IMR-90 (cell line): ENCODE data around the gene DHRS3. TPM values are rescaled to one million over a fixed set of nuclear protein-coding genes. Genes with fewer than 3 reads are reported as not detected.

Experiments
- ATAC-seq: fragments of 200-7000 bp; cut with Tn5 transposase; 2 replicates; pipeline ENCODE4 v1.9.1; 2020; ENCODE audit warnings: low read depth, mild to moderate bottlenecking, moderate library complexity
- BruUV-seq: library from RNA; stranded (reverse); fragments of 400-500 nt; replicated peaks from 2 replicates; lab custom pipeline; 2021; lab: Mats Ljungman, UMichigan
- CTCF ChIA-PET: fragments of 300-600 bp; formaldehyde crosslinking; extraction: SDS; loops from one replicate; lab custom pipeline; 2021; ENCODE audit warnings: antibody characterized with exemption; lab: Yijun Ruan, JAX
- POLR2A ChIA-PET: fragments of 300-600 bp; sonication (Branson Sonifier 250); formaldehyde crosslinking; loops from one replicate; lab custom pipeline; 2022; ENCODE audit warnings: antibody characterized with exemption; ENCODE audit not compliant: unreplicated experiment; lab: Charles Lee
- DNase-seq: peaks from one replicate; pipeline ENCODE4 v3.0.0; 2013
- H2AFZ ChIP-seq: replicated peaks from 2 replicates; pipeline ENCODE3; 2013; ENCODE audit warnings: low read length, mild to moderate bottlenecking; ENCODE audit not compliant: poor library complexity
- H2AK5ac ChIP-seq: 2 replicates; pipeline ENCODE4 v1.6.1; 2013; ENCODE audit warnings: low read depth, low read length, inconsistent platforms
- H2AK9ac ChIP-seq: replicated peaks from 2 replicates; pipeline ENCODE3; 2013; ENCODE audit warnings: mild to moderate bottlenecking, low read depth, low read length, moderate library complexity; ENCODE audit not compliant: poor library complexity
- H2BK120ac ChIP-seq: 2 replicates; pipeline ENCODE4 v1.6.1; 2013; ENCODE audit warnings: low read depth, low read length, inconsistent platforms
- H2BK15ac ChIP-seq: 3 replicates; pipeline ENCODE4 v1.6.1; 2013; ENCODE audit warnings: low read depth, low read length, inconsistent platforms
- H2BK20ac ChIP-seq: 2 replicates; pipeline ENCODE4 v1.6.1; 2013; ENCODE audit warnings: low read depth, mild to moderate bottlenecking, inconsistent platforms, low read length, moderate library complexity
- H2BK5ac ChIP-seq: 2 replicates; pipeline ENCODE4 v1.6.1; 2013; ENCODE audit warnings: mild to moderate bottlenecking, low read depth, low read length, inconsistent platforms; ENCODE audit not compliant: poor library complexity, severe bottlenecking
- H3K14ac ChIP-seq: replicated peaks from 2 replicates; pipeline ENCODE4 v1.6.1; 2013; ENCODE audit warnings: low read depth, low read length, inconsistent platforms
- H3K18ac ChIP-seq: 2 replicates; pipeline ENCODE4 v1.6.1; 2013; ENCODE audit warnings: low read depth, low read length, control low read depth
- H3K23ac ChIP-seq: 2 replicates; pipeline ENCODE4 v1.6.1; 2013; ENCODE audit warnings: low read depth, low read length, inconsistent platforms
- H3K27ac ChIP-seq: 2 replicates; pipeline ENCODE4 v1.5.1; 2013; ENCODE audit warnings: mild to moderate bottlenecking, control low read depth, low read length; ENCODE audit not compliant: insufficient read depth
- H3K27me3 ChIP-seq: 2 replicates; pipeline ENCODE4 v1.6.1; 2013; ENCODE audit warnings: low read length; ENCODE audit not compliant: control insufficient read depth, insufficient read depth
- H3K36me3 ChIP-seq: 2 replicates; pipeline ENCODE4 v1.6.1; 2013; ENCODE audit warnings: low read length, mixed read lengths; ENCODE audit not compliant: control insufficient read depth, insufficient read depth
- H3K4ac ChIP-seq: 2 replicates; pipeline ENCODE4 v1.6.1; 2013; ENCODE audit warnings: low read depth, low read length, inconsistent platforms
- H3K4me1 ChIP-seq: 2 replicates; pipeline ENCODE4 v1.6.1; 2013; ENCODE audit warnings: low read length, mixed read lengths; ENCODE audit not compliant: control insufficient read depth, insufficient read depth
- H3K4me2 ChIP-seq: 2 replicates; pipeline ENCODE4 v1.6.1; 2013; ENCODE audit warnings: low read depth, mild to moderate bottlenecking, control low read depth, low read length, moderate library complexity
- H3K4me3 ChIP-seq: 2 replicates; pipeline ENCODE4 v1.5.1; 2013; ENCODE audit warnings: low read depth, mild to moderate bottlenecking, control low read depth, low read length, moderate library complexity; ENCODE audit not compliant: insufficient read depth
- H3K56ac ChIP-seq: 2 replicates; pipeline ENCODE4 v1.6.1; 2013; ENCODE audit warnings: low read length, inconsistent platforms; ENCODE audit not compliant: insufficient read depth; ENCODE audit errors: extremely low read depth
- H3K79me1 ChIP-seq, 2 experiments: 2 replicates each; pipeline ENCODE4 v1.6.1; 2013; ENCODE audit warnings: low read length in 2 of 2, inconsistent platforms in 1 of 2, low read depth in 1 of 2
- H3K9ac ChIP-seq: 2 replicates; pipeline ENCODE4 v1.6.1; 2013; ENCODE audit warnings: low read depth, low read length, control low read depth
- H3K9me1 ChIP-seq: 2 replicates; pipeline ENCODE4 v1.6.1; 2013; ENCODE audit warnings: low read length, inconsistent platforms; ENCODE audit not compliant: insufficient read depth
- H3K9me3 ChIP-seq: 2 replicates; pipeline ENCODE4 v1.6.1; 2013; ENCODE audit warnings: low read length; ENCODE audit not compliant: control insufficient read depth, insufficient read depth
- H4K20me1 ChIP-seq: 2 replicates; pipeline ENCODE4 v1.6.1; 2013; ENCODE audit warnings: low read length, inconsistent platforms; ENCODE audit not compliant: insufficient read depth
- H4K5ac ChIP-seq: 2 replicates; pipeline ENCODE4 v1.6.1; 2013; ENCODE audit warnings: mild to moderate bottlenecking, low read depth, low read length, control low read depth
- H4K8ac ChIP-seq, 2 experiments: 2 replicates each; pipeline ENCODE4 v1.6.1; 2013; ENCODE audit warnings: low read depth in 2 of 2, low read length in 2 of 2, control low read depth in 1 of 2, inconsistent platforms in 1 of 2
- H4K91ac ChIP-seq: 2 replicates; pipeline ENCODE4 v1.6.1; 2013; ENCODE audit warnings: low read depth, low read length, inconsistent platforms; ENCODE audit not compliant: insufficient read depth
- BHLHE40 ChIP-seq: fragments of 150-350 bp; IDR thresholded peaks from 2 replicates; pipeline ENCODE4 v1.6.1; 2016; ENCODE audit warnings: mild to moderate bottlenecking, low read depth, low read length
- CTCF ChIP-seq: conservative IDR thresholded peaks from 2 replicates; pipeline ENCODE4 v1.5.1; 2012; ENCODE audit warnings: mild to moderate bottlenecking, low read depth, low read length, improper control_type of control experiment
- MAFK ChIP-seq: IDR thresholded peaks from 2 replicates; pipeline ENCODE4 v1.6.1; 2012; ENCODE audit warnings: low read depth, low read length, improper control_type of control experiment
- MAZ ChIP-seq: IDR thresholded peaks from 2 replicates; pipeline ENCODE4 v1.6.1; 2012; ENCODE audit warnings: low read depth, mild to moderate bottlenecking, low read length, improper control_type of control experiment, moderate library complexity, borderline replicate concordance
- MXI1 ChIP-seq: IDR thresholded peaks from 2 replicates; pipeline ENCODE4 v1.6.1; 2012; ENCODE audit warnings: low read depth, mild to moderate bottlenecking, low read length, moderate library complexity, borderline replicate concordance
- NFE2L2 ChIP-seq: fragments of 150-350 bp; IDR thresholded peaks from 2 replicates; pipeline ENCODE4 v1.6.1; 2016; ENCODE audit warnings: low read depth, mild to moderate bottlenecking, low read length
- SMC3 ChIP-seq: fragments of 150-350 bp; IDR thresholded peaks from 2 replicates; pipeline ENCODE4 v1.6.1; 2016; ENCODE audit warnings: low read depth, mild to moderate bottlenecking, antibody characterized with exemption, low read length, moderate library complexity
- USF2 ChIP-seq: fragments of 150-350 bp; IDR thresholded peaks from 2 replicates; pipeline ENCODE4 v1.6.1; 2017; ENCODE audit warnings: mild to moderate bottlenecking, antibody characterized with exemption, low read length, low read depth
- WGBS, 2 experiments: methylation state at CpG; one replicate each; pipeline versions ENCODE4 v1.1.5 to v1.1.7; 2013; ENCODE audit warnings: missing lambda C conversion rate in 2 of 2; ENCODE audit not compliant: insufficient read length in 1 of 2; ENCODE audit errors: extremely low coverage in 2 of 2; 5-methylcytosine and 5-hydroxymethylcytosine counted together
- dilution Hi-C: fragments of 300-500 bp; cut with HindIII; formaldehyde crosslinking; loops from one replicate; pipeline ENCODE4 v1.14.3; 2018; ENCODE audit warnings: low sequenced_read_pairs; ENCODE audit not compliant: unreplicated experiment
- in situ Hi-C: fragments of 300-500 bp; cut with MboI; formaldehyde crosslinking; loops from 3 replicates; pipeline ENCODE4 v1.14.3; 2019; ENCODE audit warnings: low sequenced_read_pairs, inconsistent platforms, mixed read lengths
- intact Hi-C: fragments of 100-400 bp; cut with micrococcal nuclease; formaldehyde crosslinking; loops from 2 replicates; pipeline ENCODE4 v1.10.0; 2022
- polyA plus RNA-seq, 3 experiments: library from polyadenylated mRNA; depleted of rRNA; stranded (reverse); fragments of >200 nt; gene quantifications; 2 replicates each; pipeline ENCODE4 v1.2.3, GENCODE V29; 2012; ENCODE audit warnings: low replicate concordance in 1 of 3
- total RNA-seq: library from RNA; depleted of rRNA; stranded (reverse); fragments of >200 nt; gene quantifications from 2 replicates; pipeline ENCODE4 v1.2.3, GENCODE V29; 2012

The DHRS3 gene
- total and polyA plus RNA-seq, 2 of the 4 experiments (the other 2 are of a cell fraction), result 11.2 to 14.5 TPM

- Histone ChIP-seq H2BK120ac (no peak overlapping the region), H3K56ac (no peak overlapping the region), H3K4me3 (no peak overlapping the region), H3K27ac (no peak overlapping the region), H4K5ac (no peak overlapping the region), H3K9me1 (no peaks in the 10 kb centered on the region), H3K79me1 (no peaks in the 10 kb centered on the region), H3K9me3 (no peaks in the 10 kb centered on the region), H3K14ac (no peak overlapping the region), H3K27me3 (peaks cover 42% of the 10 kb centered on the region), H4K91ac (no peak overlapping the region), H3K4me1 (no peaks in the 10 kb centered on the region), H2AK5ac (no peak overlapping the region), H2BK5ac (no peak overlapping the region), H3K18ac (no peak overlapping the region), H3K4me2 (no peak overlapping the region), H3K9ac (no peak overlapping the region), H3K23ac (no peak overlapping the region), H2AK9ac (no peak overlapping the region), H4K20me1 (no peaks in the 10 kb centered on the region), H2BK15ac (no peak overlapping the region), H2AFZ (no peak overlapping the region), H4K8ac (no peak overlapping the region), H3K36me3 (no peaks in the 10 kb centered on the region), H2BK20ac (no peak overlapping the region), H3K4ac (no peak overlapping the region)
- POLR2A ChIA-PET, result interaction anchor here (0.8 kb wide), 1 partner anchor 9 kb away, joined by 3 read pairs; no protein-coding TSS in a partner anchor
- dilution Hi-C loops (no loop called here), in situ Hi-C loops (no loop called here), intact Hi-C loops (no loop called here)
- BruUV-seq, result no TSS peak
- DNase-seq, result no peak
- no peak for TF ChIP-seq SMC3
- TF ChIP-seq BHLHE40, result no peak
- no peak for TF ChIP-seq MAFK
- TF ChIP-seq CTCF, result no peak
- TF ChIP-seq MXI1, result no peak
- no peak for TF ChIP-seq MAZ
- TF ChIP-seq NFE2L2, result no peak
- TF ChIP-seq USF2, result no peak
- CTCF ChIA-PET, result interaction anchor here (0.6 kb wide), 1 partner anchor 13 kb away, joined by 3 read pairs; the partner anchor contains the start of gene AADACL4
- 65% methylated on average over 3 of the region's 6 CpGs; no CpG with 5 or more reads in 1 of the 2 experiments for WGBS, 2 experiments
- ATAC-seq, result no peak
Observed at GRCh38 chr1:12630946-12631530, 13.0 kb upstream of the DHRS3 start.
